H9 (cell line): ENCODE results near the gene PLEKHG5. TPM values are rescaled to one million over a fixed set of nuclear protein-coding genes. Genes with fewer than 3 reads are reported as not detected.

Experiments
- DNase-seq: peaks from one replicate; pipeline ENCODE4 v3.0.0-alpha.2; 2017
- H2AFZ ChIP-seq: one replicate; pipeline ENCODE4 v1.6.1; 2013; ENCODE audit warnings: mild to moderate bottlenecking, low read length, control low read depth, moderate library complexity
- H2AK5ac ChIP-seq: 2 replicates; pipeline ENCODE4 v1.6.1; 2013; ENCODE audit warnings: low read length, control low read depth, mixed read lengths; ENCODE audit not compliant: insufficient read length
- H2BK120ac ChIP-seq: one replicate; pipeline ENCODE4 v1.6.1; 2013; ENCODE audit warnings: low read depth, mild to moderate bottlenecking, low read length, control low read depth, inconsistent platforms; ENCODE audit not compliant: poor library complexity, severe bottlenecking
- H2BK12ac ChIP-seq: 2 replicates; pipeline ENCODE4 v1.6.1; 2013; ENCODE audit warnings: low read length, control low read depth, mixed read lengths, low read depth; ENCODE audit not compliant: insufficient read length
- H2BK15ac ChIP-seq: 2 replicates; pipeline ENCODE4 v1.6.1; 2013; ENCODE audit warnings: low read depth, low read length, control low read depth
- H2BK20ac ChIP-seq: one replicate; pipeline ENCODE4 v1.6.1; 2013; ENCODE audit warnings: low read depth, mild to moderate bottlenecking, low read length, control low read depth, inconsistent platforms; ENCODE audit not compliant: poor library complexity, severe bottlenecking
- H2BK5ac ChIP-seq: 2 replicates; pipeline ENCODE4 v1.6.1; 2013; ENCODE audit warnings: low read length, control low read depth, mixed read lengths; ENCODE audit not compliant: insufficient read length
- H3K14ac ChIP-seq: 2 replicates; pipeline ENCODE4 v1.6.1; 2013; ENCODE audit warnings: low read length, control low read depth; ENCODE audit not compliant: insufficient read depth
- H3K18ac ChIP-seq: 2 replicates; pipeline ENCODE4 v1.6.1; 2013; ENCODE audit warnings: low read depth, mild to moderate bottlenecking, mixed read lengths, low read length, control low read depth; ENCODE audit not compliant: insufficient read length
- H3K23ac ChIP-seq: 2 replicates; pipeline ENCODE4 v1.6.1; 2013; ENCODE audit warnings: low read length, control low read depth, mixed read lengths, low read depth; ENCODE audit not compliant: insufficient read length
- H3K23me2 ChIP-seq: 2 replicates; pipeline ENCODE4 v1.6.1; 2013; ENCODE audit warnings: low read depth, mild to moderate bottlenecking, mixed read lengths, low read length, control low read depth; ENCODE audit not compliant: insufficient read length, poor library complexity, severe bottlenecking
- H3K27ac ChIP-seq: 2 replicates; pipeline ENCODE4 v1.5.1; 2013; ENCODE audit warnings: low read length, control low read depth, mixed read lengths, low read depth; ENCODE audit not compliant: insufficient read length
- H3K27me3 ChIP-seq: 2 replicates; pipeline ENCODE4 v1.6.1; 2013; ENCODE audit warnings: low read length, control low read depth, inconsistent platforms; ENCODE audit not compliant: insufficient read depth
- H3K4ac ChIP-seq: 2 replicates; pipeline ENCODE4 v1.6.1; 2013; ENCODE audit warnings: low read depth, mild to moderate bottlenecking, control low read depth, inconsistent platforms, low read length, moderate library complexity
- H3K4me1 ChIP-seq: 2 replicates; pipeline ENCODE4 v1.6.1; 2013; ENCODE audit warnings: low read length, control low read depth, inconsistent platforms; ENCODE audit not compliant: insufficient read depth
- H3K4me2 ChIP-seq: 2 replicates; pipeline ENCODE4 v1.6.1; 2013; ENCODE audit warnings: low read length, control low read depth, mixed read lengths; ENCODE audit not compliant: insufficient read length, insufficient read depth
- H3K56ac ChIP-seq: 2 replicates; pipeline ENCODE4 v1.6.1; 2013; ENCODE audit warnings: low read depth, mild to moderate bottlenecking, mixed read lengths, low read length, control low read depth; ENCODE audit not compliant: insufficient read length
- H3K79me1 ChIP-seq: 2 replicates; pipeline ENCODE4 v1.6.1; 2013; ENCODE audit warnings: low read depth, mild to moderate bottlenecking, moderate library complexity, low read length, control low read depth, inconsistent platforms; ENCODE audit not compliant: insufficient read depth, poor library complexity, severe bottlenecking
- H3K79me2 ChIP-seq: 2 replicates; pipeline ENCODE4 v1.6.1; 2013; ENCODE audit warnings: low read length, control low read depth, inconsistent platforms; ENCODE audit not compliant: insufficient read depth
- H3K9ac ChIP-seq: 2 replicates; pipeline ENCODE4 v1.6.1; 2013; ENCODE audit warnings: low read length, control low read depth, mixed read lengths; ENCODE audit not compliant: insufficient read length; ENCODE audit errors: extremely low read depth
- H3K9me3 ChIP-seq: one replicate; pipeline ENCODE4 v1.6.1; 2013; ENCODE audit warnings: low read depth, low read length, inconsistent platforms; ENCODE audit not compliant: control insufficient read depth
- H3T11ph ChIP-seq: one replicate; pipeline ENCODE4 v1.6.1; 2013; ENCODE audit warnings: mild to moderate bottlenecking, low read length, control low read depth, inconsistent platforms
- H4K20me1 ChIP-seq: one replicate; pipeline ENCODE4 v1.6.1; 2013; ENCODE audit not compliant: control insufficient read depth, insufficient read length, insufficient read depth
- H4K5ac ChIP-seq: 2 replicates; pipeline ENCODE4 v1.6.1; 2013; ENCODE audit warnings: low read depth, mild to moderate bottlenecking, mixed read lengths, low read length, control low read depth; ENCODE audit not compliant: insufficient read length
- H4K8ac ChIP-seq: replicated peaks from 2 replicates; pipeline ENCODE4 v1.6.1; 2013; ENCODE audit warnings: low read length, control low read depth, mixed read lengths, low read depth; ENCODE audit not compliant: insufficient read length
- H4K91ac ChIP-seq: 2 replicates; pipeline ENCODE4 v1.6.1; 2013; ENCODE audit warnings: low read depth, mild to moderate bottlenecking, moderate library complexity, mixed read lengths, low read length, control low read depth; ENCODE audit not compliant: insufficient read length
- H3K27ac Mint-ChIP-seq, 3 experiments: 2 replicates in 2 of 3; 3 replicates in 1 of 3; pipeline ENCODE4 v1.8.0; 2020 to 2021; ENCODE audit warnings: mixed read lengths in 3 of 3, mild to moderate bottlenecking in 1 of 3, moderate library complexity in 1 of 3
- H3K27me3 Mint-ChIP-seq: 2 replicates; pipeline ENCODE4 v1.8.0; 2021; ENCODE audit warnings: low read depth, mild to moderate bottlenecking, moderate library complexity, mixed read lengths
- H3K36me3 Mint-ChIP-seq, 3 experiments: 2 replicates in 2 of 3; 3 replicates in 1 of 3; pipeline ENCODE4 v1.8.0; 2020 to 2021; ENCODE audit warnings: low read depth in 3 of 3, mixed read lengths in 3 of 3; ENCODE audit not compliant: insufficient read depth in 1 of 3
- H3K4me1 Mint-ChIP-seq, 2 experiments: 2 replicates each; pipeline ENCODE4 v1.8.0; 2020; ENCODE audit warnings: mixed read lengths in 2 of 2
- H3K4me3 Mint-ChIP-seq, 2 experiments: 2 replicates in 1 of 2; 3 replicates in 1 of 2; pipeline ENCODE4 v1.8.0; 2020 to 2021; ENCODE audit warnings: mild to moderate bottlenecking in 2 of 2, mixed read lengths in 2 of 2, moderate library complexity in 1 of 2
- H3K9me3 Mint-ChIP-seq, 2 experiments: 2 replicates in 1 of 2; 3 replicates in 1 of 2; pipeline ENCODE4 v1.8.0; 2020; ENCODE audit warnings: mild to moderate bottlenecking in 2 of 2, mixed read lengths in 2 of 2, moderate library complexity in 1 of 2
- WGBS: extraction: QIAGEN DNeasy Blood & Tissue Kit; methylation state at CpG from one replicate; pipeline ENCODE4 v1.1.7; 2013; ENCODE audit warnings: missing lambda C conversion rate, low lambda C conversion rate, mixed read lengths; ENCODE audit not compliant: insufficient read length; ENCODE audit errors: extremely low coverage; 5-methylcytosine and 5-hydroxymethylcytosine counted together
- total RNA-seq: library from RNA; stranded (reverse); gene quantifications from 2 replicates; pipeline ENCODE4 v1.2.1, GENCODE V29; 2021
- TF ChIP-seq, protein P1 (sequence below): fragments of 200-600 bp; sonication (generic); conservative IDR thresholded peaks from 3 replicates; pipeline ENCODE4 v1.8.0; 2021; ENCODE audit warnings: antibody characterized with exemption, mild to moderate bottlenecking

Gene PLEKHG5
- total RNA-seq, 1 experiment from 2014 or later = 22.3 TPM

DNA sequence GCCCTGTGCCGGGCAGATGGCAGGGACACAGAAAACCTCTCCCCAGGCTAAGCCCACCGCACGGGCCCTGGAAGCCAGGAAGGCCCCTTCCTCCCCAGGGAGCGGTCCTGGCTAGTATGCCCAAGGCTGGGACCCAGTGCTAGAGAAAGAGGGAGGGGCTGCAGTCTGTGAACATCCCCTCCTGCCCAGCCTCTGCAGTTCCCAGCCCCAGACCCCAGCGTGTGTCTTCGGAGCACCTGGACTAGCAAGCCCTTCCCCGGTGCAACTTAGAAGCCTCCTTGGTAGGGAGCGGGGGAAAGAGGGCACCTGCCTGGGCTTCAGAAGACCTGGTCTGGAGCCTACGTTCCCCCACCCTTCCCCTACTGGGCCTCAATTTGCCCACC is 2.1 kb downstream of the PLEKHG5 start:
- H3K4me2 ChIP-seq = no peak overlapping the region

More for the DNA sequence above, 2.1 kb downstream of the PLEKHG5 start:
- Histone ChIP-seq H3K4ac (no peak overlapping the region), H3K79me1 (no peaks in the 10 kb centered on the region), H3K79me2 (no peaks in the 10 kb centered on the region), H3K23ac (no peak overlapping the region), H3K27ac (no peak overlapping the region), H4K91ac (no peak overlapping the region), H3T11ph (no peak overlapping the region), H3K56ac (no peak overlapping the region), H4K8ac (no peak overlapping the region), H3K9me3 (no peaks in the 10 kb centered on the region), H2AFZ (no peak overlapping the region), H4K20me1 (no peaks in the 10 kb centered on the region), H2BK120ac (no peak overlapping the region), H2BK12ac (no peak overlapping the region), H3K4me1 (no peaks in the 10 kb centered on the region; the same call in 1 of the 2 replicates), H2BK15ac (no peak overlapping the region), H4K5ac (no peak overlapping the region), H2AK5ac (no peak overlapping the region), H3K9ac (no peak overlapping the region), H3K14ac (no peak overlapping the region), H3K18ac (no peak overlapping the region), H3K23me2 (peaks cover 17% of the 10 kb centered on the region), H2BK20ac (no peak overlapping the region), H2BK5ac (no peak overlapping the region), H3K27me3 (no peaks in the 10 kb centered on the region)
- TF ChIP-seq, protein P1, sequence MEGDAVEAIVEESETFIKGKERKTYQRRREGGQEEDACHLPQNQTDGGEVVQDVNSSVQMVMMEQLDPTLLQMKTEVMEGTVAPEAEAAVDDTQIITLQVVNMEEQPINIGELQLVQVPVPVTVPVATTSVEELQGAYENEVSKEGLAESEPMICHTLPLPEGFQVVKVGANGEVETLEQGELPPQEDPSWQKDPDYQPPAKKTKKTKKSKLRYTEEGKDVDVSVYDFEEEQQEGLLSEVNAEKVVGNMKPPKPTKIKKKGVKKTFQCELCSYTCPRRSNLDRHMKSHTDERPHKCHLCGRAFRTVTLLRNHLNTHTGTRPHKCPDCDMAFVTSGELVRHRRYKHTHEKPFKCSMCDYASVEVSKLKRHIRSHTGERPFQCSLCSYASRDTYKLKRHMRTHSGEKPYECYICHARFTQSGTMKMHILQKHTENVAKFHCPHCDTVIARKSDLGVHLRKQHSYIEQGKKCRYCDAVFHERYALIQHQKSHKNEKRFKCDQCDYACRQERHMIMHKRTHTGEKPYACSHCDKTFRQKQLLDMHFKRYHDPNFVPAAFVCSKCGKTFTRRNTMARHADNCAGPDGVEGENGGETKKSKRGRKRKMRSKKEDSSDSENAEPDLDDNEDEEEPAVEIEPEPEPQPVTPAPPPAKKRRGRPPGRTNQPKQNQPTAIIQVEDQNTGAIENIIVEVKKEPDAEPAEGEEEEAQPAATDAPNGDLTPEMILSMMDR = no peak
- Mint-ChIP-seq H3K27me3 (peaks cover 5% of the 10 kb centered on the region), H3K4me1 (peaks cover 22 to 24% of the 10 kb centered on the region in 2 experiments), H3K4me3 (0 out of 5 replicates have a peak overlapping the region, but pooled peaks of 1 of the 2 experiments have one; percentile 83), H3K36me3 (peaks cover 0 to under 1% (median 0%) of the 10 kb centered on the region in 3 experiments; a peak in 1 of 7 replicates), H3K9me3 (no peaks in the 10 kb centered on the region), H3K27ac (no peak overlapping the region)
- DNase-seq = no peak
- no CpG with 5 or more reads among the region's 9 CpGs for WGBS
